Measurements from ENCODE around the gene FASTKD3.
"Not testable (repeated sequence)": the region's sequence is repeated elsewhere in the genome, so short reads cannot be mapped to it uniquely, and the experiment has no call there.

The FASTKD3 gene, protein sequence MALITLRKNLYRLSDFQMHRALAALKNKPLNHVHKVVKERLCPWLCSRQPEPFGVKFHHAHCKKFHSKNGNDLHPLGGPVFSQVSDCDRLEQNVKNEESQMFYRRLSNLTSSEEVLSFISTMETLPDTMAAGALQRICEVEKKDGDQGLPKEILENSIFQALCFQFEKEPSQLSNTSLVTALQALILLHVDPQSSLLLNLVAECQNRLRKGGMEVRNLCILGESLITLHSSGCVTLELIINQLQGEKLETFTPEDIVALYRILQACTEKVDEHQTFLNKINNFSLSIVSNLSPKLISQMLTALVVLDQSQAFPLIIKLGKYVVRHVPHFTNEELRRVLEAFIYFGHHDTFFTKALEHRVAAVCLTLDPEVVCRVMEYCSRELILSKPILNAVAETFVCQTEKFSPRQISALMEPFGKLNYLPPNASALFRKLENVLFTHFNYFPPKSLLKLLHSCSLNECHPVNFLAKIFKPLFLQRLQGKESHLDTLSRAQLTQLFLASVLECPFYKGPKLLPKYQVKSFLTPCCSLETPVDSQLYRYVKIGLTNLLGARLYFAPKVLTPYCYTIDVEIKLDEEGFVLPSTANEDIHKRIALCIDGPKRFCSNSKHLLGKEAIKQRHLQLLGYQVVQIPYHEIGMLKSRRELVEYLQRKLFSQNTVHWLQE

DNA sequence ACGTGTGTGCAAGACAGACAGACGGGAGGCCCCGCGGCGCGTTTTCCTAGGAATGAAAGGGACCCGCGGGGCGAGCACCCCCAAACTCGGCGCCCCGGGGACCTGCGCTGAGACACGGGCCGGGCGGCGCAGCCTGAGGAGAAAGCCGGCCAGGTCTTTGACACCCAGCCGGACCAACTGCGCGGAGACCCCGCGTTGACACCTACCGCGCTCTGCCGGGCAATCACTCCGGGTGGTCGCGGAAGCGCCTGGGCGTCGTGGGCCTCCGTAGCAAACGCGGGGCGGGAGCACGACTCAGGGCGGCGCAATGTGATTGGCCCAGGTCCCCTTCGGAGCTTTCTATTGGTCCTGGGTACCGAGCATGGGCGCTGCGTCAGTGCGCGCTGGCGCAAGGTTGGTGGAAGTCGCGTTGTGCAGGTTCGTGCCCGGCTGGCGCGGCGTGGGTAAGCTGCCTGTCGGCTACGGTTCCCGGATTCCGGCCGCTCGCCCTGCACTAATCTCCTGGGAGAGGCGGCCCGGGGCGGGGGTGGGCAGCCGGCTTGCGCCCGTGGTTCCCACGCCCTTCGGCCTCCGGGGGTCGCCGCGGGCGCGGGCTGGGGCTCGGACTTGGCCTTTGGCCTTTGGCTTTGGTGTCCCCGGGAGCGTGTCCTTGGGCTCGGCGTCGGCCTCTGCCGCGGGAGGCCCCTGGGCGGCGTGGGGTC lies at the start of gene FASTKD3, which contains the start of gene MTRR:
Gene FASTKD3 (minus strand): TSS at position 259 of the 701 bp plus-strand sequence. CDS start 948 bp downstream, outside the sequence.
Gene MTRR (plus strand): TSS at position 376 of the 701 bp plus-strand sequence. CDS start 1,647 bp downstream, outside the sequence.
- peak; percentile 88 for DNase-seq
- H3K36me3 Mint-ChIP-seq (ENCODE audit: low read depth) = peaks cover 28% of the 10 kb centered on the region

DNA sequence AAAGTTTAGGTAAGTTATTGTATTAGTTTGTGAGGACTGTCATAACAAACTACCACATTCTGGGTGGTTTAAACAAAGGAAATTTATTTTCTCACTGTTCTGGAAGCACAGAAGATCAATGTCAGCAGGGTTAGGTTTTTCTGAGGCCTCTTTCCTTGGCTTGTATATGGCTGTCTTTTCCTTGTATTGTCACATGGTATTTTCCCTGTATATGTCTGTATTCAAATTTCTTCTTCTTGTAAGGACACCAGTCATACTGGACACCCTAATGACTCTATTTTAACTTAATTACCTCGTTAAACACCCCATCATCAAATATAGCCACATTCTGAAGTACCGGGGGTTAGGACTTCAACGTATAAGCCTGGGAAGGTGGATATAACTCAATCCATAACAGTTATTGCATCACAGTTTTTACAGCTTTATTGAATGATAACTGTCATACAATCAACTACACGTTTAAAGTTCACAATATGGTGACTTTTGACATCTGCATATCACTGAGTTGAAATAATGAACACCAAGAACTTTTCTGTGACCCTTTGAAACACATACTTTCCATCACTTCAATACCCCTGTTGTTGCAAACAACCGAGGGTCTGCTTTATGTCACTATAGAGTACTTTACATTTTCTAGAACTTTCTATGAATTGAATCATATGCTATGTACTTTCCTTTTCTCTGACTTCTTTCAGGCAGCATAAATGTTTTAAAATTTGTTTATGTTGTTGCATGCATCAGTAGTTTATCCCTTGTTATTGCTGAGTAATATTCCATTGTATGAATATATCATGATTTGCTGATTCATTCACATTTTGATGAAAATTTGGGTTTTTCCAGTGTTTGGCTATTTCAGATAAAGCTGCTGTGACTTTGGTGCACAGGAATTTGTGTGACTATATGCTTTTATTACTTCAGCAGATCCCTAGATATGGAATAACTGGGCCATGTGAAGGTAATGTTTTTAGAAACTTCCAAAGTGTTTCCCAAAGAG lies 48.6 kb upstream of the FASTKD3 start:
- Mint-ChIP-seq H3K27ac (no peak overlapping the region), H3K27me3 (ENCODE audit: low read depth, poor library complexity) (no peaks in the 10 kb centered on the region), H3K9me3 (peaks cover 36% of the 10 kb centered on the region), H3K4me1 (peaks cover 18% of the 10 kb centered on the region), H3K36me3 (ENCODE audit: low read depth) (peaks cover 10% of the 10 kb centered on the region), H3K4me3 (no peak overlapping the region)
- no peak for DNase-seq
- TF ChIP-seq, protein P1, sequence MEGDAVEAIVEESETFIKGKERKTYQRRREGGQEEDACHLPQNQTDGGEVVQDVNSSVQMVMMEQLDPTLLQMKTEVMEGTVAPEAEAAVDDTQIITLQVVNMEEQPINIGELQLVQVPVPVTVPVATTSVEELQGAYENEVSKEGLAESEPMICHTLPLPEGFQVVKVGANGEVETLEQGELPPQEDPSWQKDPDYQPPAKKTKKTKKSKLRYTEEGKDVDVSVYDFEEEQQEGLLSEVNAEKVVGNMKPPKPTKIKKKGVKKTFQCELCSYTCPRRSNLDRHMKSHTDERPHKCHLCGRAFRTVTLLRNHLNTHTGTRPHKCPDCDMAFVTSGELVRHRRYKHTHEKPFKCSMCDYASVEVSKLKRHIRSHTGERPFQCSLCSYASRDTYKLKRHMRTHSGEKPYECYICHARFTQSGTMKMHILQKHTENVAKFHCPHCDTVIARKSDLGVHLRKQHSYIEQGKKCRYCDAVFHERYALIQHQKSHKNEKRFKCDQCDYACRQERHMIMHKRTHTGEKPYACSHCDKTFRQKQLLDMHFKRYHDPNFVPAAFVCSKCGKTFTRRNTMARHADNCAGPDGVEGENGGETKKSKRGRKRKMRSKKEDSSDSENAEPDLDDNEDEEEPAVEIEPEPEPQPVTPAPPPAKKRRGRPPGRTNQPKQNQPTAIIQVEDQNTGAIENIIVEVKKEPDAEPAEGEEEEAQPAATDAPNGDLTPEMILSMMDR (IDR thresholded peaks at IDR 0.05) = no peak

More for the DNA sequence above, at the start of gene FASTKD3, which contains the start of gene MTRR:
- TF ChIP-seq, protein P1 (IDR thresholded peaks at IDR 0.05) = no peak
- H3K27ac Mint-ChIP-seq = peak within 1 kb of the TSS; percentile 43
- H3K4me3 Mint-ChIP-seq = peak within 1 kb of the TSS; percentile 94
- peaks cover 40% of the 10 kb centered on the region for H3K4me1 Mint-ChIP-seq
- no peaks in the 10 kb centered on the region for H3K27me3 Mint-ChIP-seq (ENCODE audit: low read depth, poor library complexity)
- H3K9me3 Mint-ChIP-seq = no peaks in the 10 kb centered on the region

DNA sequence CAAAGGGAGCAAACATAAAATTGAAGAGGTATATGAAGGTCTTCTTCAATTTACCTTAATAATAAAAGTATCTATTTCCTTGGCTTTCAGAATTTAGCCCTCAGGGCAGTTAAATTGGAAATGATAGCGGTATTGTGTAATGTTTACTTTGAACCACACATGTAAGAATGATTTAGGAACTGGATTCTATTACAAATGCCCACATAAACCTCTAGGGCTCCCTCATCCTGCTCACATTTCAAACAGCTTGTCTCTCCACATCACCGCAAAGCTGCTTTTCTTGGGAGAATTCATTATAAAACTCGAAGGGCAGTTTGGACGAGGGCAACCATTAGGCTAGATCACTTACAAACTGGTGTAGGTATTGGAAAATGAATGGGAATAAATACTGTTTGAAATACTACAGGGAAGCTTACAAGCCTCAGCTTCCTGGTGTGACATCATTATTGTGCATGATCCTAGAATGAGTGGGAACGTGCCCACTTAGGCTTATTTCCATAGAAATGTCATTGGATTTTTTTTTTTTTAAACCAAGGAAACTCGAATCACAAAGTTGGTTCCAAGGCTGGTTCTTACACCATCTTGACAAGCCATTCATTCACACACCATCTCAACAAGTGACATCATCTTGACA lies 47.5 kb upstream of the FASTKD3 start:
- Mint-ChIP-seq H3K4me3 (no peak overlapping the region), H3K27me3 (ENCODE audit: low read depth, poor library complexity) (no peaks in the 10 kb centered on the region), H3K9me3 (peaks cover 44% of the 10 kb centered on the region), H3K36me3 (ENCODE audit: low read depth) (peaks cover 19% of the 10 kb centered on the region), H3K27ac (peak overlapping the region; percentile 63), H3K4me1 (peaks cover 18% of the 10 kb centered on the region)
- no peak for DNase-seq
- TF ChIP-seq, protein P1 (IDR thresholded peaks at IDR 0.05) = no peak

DNA sequence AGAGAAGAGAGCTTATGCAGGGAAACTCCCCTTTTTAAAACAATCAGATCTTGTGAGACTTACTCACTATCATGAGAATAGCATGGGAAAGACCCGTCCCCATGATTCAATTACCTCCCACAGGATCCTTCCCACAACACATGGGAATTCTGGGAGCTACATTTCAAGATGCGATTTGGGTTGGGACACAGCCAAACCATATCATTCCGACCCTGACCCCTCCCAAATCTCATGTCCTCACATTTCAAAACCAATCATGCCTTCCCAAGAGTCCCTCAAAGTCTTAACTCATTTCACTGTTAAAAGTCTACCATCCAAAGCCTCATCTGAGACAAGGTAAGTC lies 42.6 kb upstream of the FASTKD3 start:
- Mint-ChIP-seq H3K36me3 (ENCODE audit: low read depth) (peaks cover 65% of the 10 kb centered on the region), H3K9me3 (peaks cover 57% of the 10 kb centered on the region)
- H3K27me3 Mint-ChIP-seq (ENCODE audit: low read depth, poor library complexity); H3K4me1 Mint-ChIP-seq; H3K27ac Mint-ChIP-seq; DNase-seq; H3K4me3 Mint-ChIP-seq: not testable (repeated sequence)

DNA sequence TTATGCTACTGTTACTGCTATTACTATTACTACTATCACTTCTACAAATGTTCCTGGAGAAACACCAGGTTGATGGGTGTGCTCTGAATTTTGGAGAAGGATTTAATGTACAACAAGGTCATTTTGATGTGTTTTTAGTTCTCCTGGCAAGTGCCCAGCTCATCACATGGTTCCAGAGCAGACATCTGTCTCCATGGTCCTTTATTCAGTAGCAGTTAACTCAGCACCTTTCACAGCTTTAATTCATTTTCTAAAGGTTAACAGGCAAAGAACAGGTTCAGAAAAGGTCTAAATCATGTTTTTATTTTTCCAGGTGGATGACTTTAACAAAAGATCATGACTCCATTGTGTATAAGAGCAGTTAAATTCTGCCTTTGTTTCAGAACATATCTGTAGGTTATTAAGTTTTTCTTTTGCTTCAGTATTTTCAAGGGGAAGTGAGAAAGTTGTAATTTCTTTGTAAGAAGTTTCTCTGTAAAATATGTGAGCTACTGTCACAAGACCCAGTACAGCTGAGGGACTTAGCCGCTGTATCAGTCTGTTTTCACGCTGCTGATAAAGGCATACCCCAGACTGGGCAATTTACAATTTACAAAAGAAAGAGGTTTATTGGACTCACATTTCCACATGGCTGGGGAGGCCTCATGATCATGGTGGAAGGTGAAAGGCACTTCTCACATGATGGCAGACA lies 42.1 kb upstream of the FASTKD3 start:
- TF ChIP-seq, protein P1 (IDR thresholded peaks at IDR 0.05) = no peak
- Mint-ChIP-seq H3K4me3 (no peak overlapping the region), H3K9me3 (peaks cover 59% of the 10 kb centered on the region)

More for the DNA sequence above, 42.1 kb upstream of the FASTKD3 start:
- DNase-seq = no peak
- Mint-ChIP-seq H3K27ac (no peak overlapping the region), H3K36me3 (ENCODE audit: low read depth) (peaks cover 70% of the 10 kb centered on the region), H3K27me3 (ENCODE audit: low read depth, poor library complexity) (no peaks in the 10 kb centered on the region), H3K4me1 (peaks cover 4% of the 10 kb centered on the region)

Measured in nephron progenitor cell (in vitro differentiated cells).